C1 segment of cervical spinal cord (tissue), 14 donors: ENCODE measurements around the gene JAK1.
"Not testable (repeated sequence)": the region's sequence is repeated elsewhere in the genome, so short reads cannot be mapped to it uniquely, and the experiment has no call there.

Experiments
- DNase-seq, 14 donors: peaks; one replicate each; lab custom pipeline; 2025; lab: John Stamatoyannopoulos, UW

The JAK1 gene

GRCh38 chr1:64922336-64922735, 44.0 kb downstream of the JAK1 start:
- DNase-seq = no peak

- no peak for DNase-seq
Observed at GRCh38 chr1:64921771-64922170, 44.6 kb downstream of the JAK1 start.

DNA sequence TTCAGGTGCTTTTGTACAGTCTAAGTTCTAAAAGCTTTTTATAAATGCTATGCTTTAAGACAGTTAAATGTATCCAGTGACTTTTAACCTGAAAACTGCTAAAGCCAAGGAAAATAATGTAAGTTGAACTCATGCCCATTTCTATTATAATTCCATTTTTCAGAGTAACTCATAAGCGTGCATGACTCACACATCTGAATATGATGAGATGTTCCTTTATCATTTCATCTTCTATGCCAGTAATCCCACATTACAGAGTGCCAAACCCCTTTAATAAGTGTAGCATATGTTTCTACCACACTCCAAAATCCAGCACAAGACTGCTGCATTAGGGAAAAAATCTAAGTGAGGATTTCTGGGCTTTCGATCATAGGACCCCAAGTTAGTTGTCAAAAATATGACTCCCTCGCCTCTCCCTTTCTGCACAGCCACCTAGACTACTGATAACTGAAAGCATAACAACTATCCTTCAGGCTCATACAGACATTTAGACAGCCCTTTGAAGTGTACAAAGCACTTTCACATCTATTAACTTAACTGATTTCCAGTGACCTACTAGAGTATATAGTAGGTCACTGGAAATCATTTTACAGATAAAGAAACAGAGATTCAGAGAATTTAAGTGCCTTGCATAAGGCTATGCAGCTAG, 45.3 kb downstream of the JAK1 start:
- no peak for DNase-seq

DNA sequence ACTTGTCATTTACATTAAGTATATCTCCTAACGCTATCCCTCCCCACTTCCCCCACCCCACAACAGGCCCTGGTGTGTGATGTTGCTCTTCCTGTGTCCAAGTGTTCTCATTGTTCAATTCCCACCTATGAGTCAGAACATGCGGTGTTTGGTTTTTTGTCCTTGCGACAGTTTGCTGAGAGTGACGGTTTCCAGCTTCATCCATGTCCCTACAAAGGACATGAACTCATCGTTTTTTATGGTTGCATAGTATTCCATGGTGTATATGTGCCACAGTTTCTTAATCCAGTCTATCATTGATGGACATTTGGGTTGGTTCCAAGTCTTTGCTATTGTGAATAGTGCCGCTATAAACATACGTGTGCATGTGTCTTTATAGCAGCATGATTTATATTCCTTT, 47.2 kb downstream of the JAK1 start:
- not testable (repeated sequence) for DNase-seq

GRCh38 chr1:64917907-64918306, 48.4 kb downstream of the JAK1 start:
- DNase-seq = no peak

- no peak for DNase-seq
Observed at GRCh38 chr1:64917328-64917861, 49.0 kb downstream of the JAK1 start.

DNA sequence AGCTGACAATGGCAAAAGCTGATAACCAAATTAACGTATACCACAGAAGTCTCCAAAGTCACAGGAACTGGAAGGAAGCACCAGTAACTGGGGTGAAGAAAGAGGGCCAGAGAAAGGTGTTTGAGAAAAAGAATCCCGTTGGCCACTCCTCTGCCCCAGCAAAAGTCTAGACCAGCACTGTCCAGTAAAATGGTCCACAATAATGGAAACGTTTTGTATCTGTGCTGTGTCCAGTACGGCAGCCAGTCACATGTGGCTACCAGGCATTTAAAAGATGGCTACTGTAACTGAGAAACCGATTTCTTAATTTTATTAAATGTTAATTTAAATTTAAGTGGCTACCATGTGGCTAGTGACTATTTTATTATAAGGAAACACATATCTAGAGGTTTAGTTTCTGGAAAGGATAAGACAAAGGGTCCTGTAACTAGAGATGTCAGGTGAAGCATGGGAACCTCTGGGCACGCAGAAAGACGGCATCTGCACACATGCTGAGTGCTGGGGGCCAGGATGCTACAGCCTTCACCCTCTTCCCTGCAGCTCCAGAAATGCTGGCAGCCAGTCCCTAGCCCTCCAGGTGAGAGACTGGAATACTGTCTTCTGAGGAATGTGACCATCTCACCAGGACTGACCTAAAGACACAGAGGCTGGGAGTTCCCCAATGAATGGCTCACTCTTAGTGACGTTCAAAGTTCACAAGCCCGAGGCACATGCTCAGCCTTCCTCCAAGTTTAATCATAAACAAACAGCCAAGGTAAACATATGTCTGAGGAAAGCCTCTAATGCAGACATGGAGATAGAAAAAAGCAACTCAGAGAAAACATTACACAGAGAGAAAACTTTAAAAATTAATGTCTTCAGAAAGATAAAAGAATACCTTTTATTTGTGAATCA, 50.7 kb downstream of the JAK1 start:
- DNase-seq = no peak

DNA sequence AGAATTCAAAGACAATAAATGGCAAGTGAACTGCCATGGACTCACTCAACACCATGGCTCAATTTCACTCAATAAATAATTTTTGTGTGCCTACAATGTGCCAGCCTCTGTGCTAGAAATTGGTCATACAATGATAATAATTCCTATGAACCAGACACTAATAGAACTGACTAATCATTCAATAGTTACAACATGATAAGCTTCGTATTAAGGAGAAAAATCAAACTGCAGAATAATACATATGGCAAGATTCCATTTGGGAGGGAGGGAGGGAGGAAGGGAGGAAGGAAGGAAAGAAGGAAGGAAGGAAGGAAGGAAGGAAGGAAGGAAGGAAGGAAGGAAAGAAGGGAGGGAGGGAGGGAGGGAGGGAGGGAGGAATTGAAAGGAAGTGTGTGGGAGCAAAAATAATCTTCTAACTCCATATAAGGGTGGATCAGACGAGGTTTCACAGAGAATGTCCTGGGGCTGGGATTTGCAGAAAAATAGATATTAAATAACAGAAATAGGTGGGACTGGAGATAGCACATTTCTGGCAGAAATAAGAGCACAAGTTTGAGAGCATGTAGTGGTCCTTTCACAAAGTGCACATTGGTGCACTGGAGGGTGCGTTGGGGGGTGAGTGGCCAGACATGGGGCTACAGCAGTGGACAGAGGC, 52.9 kb downstream of the JAK1 start:
- no peak for DNase-seq

DNA sequence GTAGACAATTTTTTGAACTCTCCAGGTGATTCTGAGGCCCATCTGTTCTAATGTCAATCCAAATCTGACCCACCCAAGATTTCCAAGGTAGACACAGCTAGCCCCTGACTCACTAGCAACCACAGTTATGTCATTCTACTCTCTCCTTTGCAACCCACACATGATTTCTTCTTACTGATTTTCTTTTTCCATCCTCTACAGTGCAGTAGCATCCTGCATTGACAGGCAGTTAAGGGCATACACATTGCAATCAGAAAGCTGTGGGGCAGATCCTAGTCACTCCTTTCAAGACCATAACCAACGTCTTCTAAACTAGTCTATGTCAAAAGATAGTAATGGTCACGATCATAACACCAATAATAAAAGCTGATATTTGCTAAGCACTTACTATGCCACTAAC, 54.2 kb downstream of the JAK1 start:
- DNase-seq = no peak

DNA sequence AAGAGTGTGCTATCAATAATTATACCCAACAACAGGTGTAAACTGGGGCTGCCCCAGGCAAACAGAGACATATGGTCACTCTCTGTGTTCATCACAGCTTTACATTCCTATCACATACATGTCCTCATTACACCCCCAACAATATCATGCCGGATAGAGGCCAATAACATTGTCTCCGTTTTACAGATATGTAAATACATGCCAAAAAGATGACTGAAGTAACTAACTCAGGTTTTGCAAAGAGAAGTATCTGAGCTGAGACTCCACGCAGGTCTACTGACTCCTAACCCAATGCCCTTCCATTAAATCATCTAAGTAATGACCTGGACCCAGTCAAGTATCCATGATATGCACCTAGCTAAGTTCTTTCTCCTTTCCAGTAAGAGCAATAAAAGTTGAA, 55.0 kb downstream of the JAK1 start:
- DNase-seq = no peak

DNA sequence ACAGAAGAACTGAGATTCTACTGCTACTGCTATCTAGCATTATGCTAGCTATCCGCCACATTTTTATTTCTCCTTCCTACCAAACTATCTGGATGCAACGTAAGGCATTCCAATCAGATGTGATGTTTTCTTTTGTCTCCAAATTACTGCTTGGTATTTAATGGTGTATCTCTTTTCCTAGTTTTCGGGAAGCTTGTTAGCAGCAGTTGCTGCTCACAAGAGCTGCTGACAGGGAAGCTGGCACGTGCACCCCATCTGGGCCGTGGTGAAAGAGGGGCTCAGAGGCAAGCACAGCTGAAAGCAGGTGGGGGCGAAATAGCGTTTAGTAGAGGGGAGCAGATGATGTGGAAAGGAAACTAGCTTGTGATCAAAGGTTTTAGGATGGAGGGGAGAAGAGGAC, 57.3 kb downstream of the JAK1 start:
- DNase-seq = no peak

- no peak for DNase-seq
Observed at GRCh38 chr1:64908575-64908974, 57.8 kb downstream of the JAK1 start.

GRCh38 chr1:64906447-64906846, 59.9 kb downstream of the JAK1 start:
- no peak for DNase-seq

DNA sequence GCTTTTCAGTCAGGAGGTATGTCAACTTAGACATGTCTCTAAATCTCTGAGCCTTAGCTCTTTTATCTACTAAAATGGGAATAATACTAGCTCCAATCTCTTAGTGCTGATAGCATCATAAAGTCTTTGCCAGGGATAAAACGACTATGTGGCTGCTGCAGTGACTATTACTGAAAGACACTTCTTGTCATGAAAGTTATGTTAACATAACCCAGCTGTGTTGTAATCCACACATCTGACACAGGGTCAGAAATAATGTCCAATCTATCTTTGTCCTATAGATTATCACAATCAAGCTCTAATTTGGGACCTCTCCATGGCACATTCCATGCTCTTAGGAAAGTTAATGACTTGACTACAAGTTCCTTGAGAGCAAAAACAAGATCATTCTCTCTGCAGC, 62.8 kb downstream of the JAK1 start:
- no peak for DNase-seq

DNA sequence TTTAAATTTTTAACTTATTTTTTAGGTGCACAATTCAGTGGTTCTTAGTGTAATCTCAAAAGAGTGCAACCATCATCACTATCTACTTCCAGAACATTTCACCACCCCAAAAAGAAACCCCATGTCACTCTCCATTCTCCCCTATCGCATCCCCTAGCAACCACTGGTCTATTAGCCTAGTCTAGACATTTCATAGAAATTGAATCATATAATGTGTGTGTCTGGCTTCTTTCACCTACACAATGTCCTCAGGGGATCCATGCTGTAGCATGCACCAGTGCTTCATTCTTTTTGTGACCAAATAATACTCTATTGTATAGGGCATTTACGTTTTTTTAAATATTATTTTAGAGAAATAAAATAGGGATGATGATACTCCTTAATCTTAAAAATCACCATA, 64.7 kb downstream of the JAK1 start:
- DNase-seq = no peak

DNA sequence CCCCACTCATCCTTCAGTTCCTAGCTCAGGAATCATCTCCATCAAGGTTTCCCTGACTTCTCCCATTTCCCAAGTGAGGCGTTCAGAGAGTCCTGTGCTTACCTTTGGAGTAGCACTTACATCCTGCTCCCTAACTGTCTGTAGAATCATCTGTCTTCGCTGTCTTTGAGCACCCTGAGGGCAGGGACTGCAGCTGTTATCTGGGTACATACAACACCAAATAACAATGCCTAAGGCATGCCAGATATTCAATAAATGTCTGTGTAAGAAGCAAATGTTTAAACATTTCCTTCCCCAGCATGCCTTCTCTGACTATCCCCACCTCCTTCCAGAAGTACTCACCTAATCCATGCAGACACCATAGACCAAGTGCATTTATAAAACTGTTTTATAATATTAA, 65.4 kb downstream of the JAK1 start:
- no peak for DNase-seq

- DNase-seq = peak in 4 of 14 donors; percentile 9 to 70 (median 36)
Observed at GRCh38 chr1:64898107-64898861, 68.1 kb downstream of the JAK1 start.

GRCh38 chr1:64896551-64896950, 69.8 kb downstream of the JAK1 start:
- DNase-seq = no peak

GRCh38 chr1:64895500-64895899, 70.8 kb downstream of the JAK1 start:
- no peak for DNase-seq

- DNase-seq = no peak
Observed at GRCh38 chr1:64894438-64895196, 71.7 kb downstream of the JAK1 start.

- no peak for DNase-seq
Observed at GRCh38 chr1:64893921-64894320, 72.4 kb downstream of the JAK1 start.
